Body of pancreas (tissue), 4 donors: Measurements from ENCODE around the gene SV2A.

Source experiments
- POLR2A ChIP-seq, 3 donors: fragments of 450-650 bp; IDR thresholded peaks; one replicate each; pipeline ENCODE4 v1.6.1; 2016; ENCODE audit warnings: antibody characterized with exemption in 3 of 3, mild to moderate bottlenecking in 2 of 3
- TF ChIP-seq, protein P1 (sequence below), 7 experiments: fragments of 450-650 bp in 4 of 7; fragments of 200-600 bp in 3 of 7; sonication (generic) in 3 of 7; IDR thresholded peaks; one replicate each; pipeline ENCODE4 v1.5.1; 2016 to 2019; ENCODE audit warnings: antibody characterized with exemption in 7 of 7

GRCh38 chr1:149929856-149930255, 12.2 kb upstream of the SV2A start:
- TF ChIP-seq, protein P1, sequence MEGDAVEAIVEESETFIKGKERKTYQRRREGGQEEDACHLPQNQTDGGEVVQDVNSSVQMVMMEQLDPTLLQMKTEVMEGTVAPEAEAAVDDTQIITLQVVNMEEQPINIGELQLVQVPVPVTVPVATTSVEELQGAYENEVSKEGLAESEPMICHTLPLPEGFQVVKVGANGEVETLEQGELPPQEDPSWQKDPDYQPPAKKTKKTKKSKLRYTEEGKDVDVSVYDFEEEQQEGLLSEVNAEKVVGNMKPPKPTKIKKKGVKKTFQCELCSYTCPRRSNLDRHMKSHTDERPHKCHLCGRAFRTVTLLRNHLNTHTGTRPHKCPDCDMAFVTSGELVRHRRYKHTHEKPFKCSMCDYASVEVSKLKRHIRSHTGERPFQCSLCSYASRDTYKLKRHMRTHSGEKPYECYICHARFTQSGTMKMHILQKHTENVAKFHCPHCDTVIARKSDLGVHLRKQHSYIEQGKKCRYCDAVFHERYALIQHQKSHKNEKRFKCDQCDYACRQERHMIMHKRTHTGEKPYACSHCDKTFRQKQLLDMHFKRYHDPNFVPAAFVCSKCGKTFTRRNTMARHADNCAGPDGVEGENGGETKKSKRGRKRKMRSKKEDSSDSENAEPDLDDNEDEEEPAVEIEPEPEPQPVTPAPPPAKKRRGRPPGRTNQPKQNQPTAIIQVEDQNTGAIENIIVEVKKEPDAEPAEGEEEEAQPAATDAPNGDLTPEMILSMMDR (IDR thresholded peaks at IDR 0.05) = no peak
- no peak for TF ChIP-seq POLR2A (IDR thresholded peaks at IDR 0.05)
